UCSD-AML1 (cell line): Measurements from ENCODE around the gene GHRH.
A peak's percentile ranks its signal among the peaks of the same experiment; 100 is the strongest.

Experiments
- DNase-seq: peaks from one replicate; lab custom pipeline; 2025; ENCODE audit not compliant: unreplicated experiment; lab: John Stamatoyannopoulos, UW

Gene GHRH

DNA sequence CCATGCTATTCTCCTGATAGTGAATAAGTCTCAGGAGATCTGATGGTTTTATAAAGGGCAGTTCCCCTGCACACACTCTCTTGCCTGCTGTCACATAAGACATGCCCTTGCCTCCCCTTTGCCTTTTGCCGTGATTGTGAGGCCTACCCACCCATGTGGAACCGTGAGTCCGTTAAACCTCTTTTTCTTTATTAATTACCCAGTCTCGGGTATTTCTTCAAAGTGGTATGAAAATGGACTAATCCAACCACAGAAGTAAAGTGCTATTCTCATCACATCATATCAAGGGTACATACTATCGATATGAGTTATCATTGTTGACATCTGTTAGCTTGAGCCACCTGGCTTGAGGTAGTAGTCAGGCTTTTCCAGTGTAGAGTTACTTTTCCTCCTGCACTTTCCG lies 30.1 kb upstream of the GHRH start:
- no peak for DNase-seq

DNA sequence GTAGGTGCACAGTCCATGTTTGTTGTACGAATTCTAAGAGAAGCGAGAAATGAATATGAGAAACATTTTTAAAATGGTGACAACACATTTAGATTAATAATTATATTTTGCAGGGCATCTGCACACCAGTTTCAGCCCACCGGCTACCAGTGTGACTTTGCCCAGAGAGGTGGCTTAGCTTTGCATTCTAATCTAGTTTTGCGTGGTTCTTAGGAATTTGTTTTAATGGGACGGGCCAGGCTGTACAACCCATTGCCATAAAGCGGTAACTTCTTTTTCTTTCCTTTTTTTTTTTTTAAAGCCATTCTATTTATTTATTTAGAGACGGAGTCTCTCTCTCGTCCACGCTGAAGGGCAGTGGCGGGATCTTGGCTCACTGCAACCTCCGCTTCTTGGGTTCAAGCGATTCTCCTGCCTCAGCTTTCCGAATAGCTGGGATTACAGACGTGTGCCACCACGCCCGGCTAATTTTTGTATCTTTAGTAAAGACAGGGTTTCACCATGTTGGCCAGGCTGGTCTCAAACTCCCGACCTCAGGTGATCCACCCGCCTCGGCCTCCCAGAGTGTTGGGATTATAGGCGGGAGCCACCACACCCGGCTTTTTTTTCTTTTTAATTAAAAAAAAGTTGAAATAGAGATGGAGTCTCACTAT lies 28.7 kb upstream of the GHRH start:
- DNase-seq = no peak

DNA sequence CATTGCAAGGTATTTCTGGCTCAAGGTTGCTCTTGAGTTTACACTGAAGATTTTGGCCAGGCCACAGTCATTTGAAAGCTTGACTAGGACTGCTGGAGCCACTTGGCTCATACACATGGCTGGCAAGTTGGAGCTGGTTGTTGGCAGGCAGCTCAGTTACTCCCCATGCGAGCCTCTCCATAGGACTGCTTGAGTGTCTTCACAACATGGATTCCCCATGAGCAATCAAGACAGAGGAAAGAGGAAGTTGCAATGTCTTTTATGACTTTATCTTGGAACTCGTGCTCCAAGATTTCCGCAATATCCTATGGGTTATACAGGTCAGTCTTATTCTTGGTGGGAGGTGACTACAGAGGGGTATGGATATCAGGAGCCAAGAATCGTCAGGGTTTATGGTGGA lies 26.5 kb upstream of the GHRH start:
- DNase-seq = no peak

DNA sequence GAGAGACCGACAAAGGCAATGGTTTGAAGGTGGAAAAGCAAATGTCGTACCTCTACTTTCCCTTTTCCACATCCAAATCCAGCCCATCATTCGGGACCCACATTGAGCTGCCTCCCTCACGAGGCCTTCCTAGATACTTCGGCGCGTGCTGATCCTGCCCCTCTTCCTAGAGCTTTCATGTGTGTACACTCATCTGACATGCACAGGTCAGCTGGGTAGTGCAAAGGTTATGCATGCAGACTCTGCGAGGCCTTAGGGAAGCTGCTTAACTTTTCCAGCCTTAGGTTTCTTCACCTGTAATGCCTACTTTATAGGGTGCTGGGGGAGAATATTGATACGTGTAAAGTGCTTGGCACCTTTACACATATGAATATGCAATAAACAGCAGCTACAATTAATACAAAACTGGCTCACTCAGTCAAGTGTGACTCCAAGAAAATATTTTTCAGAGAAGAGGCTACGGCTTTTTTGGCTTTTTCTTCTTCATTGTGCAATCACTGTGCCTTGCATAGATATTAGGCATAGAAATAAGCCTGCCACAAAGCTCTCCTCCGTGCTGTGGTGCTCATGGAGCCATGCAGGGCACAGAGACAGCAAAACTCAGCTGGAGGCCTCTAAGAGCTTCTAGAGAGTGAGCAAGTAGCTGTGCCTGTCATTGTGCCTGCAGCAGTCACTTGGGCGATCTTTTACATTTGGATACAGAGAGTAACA lies 24.2 kb upstream of the GHRH start:
- DNase-seq = no peak

DNA sequence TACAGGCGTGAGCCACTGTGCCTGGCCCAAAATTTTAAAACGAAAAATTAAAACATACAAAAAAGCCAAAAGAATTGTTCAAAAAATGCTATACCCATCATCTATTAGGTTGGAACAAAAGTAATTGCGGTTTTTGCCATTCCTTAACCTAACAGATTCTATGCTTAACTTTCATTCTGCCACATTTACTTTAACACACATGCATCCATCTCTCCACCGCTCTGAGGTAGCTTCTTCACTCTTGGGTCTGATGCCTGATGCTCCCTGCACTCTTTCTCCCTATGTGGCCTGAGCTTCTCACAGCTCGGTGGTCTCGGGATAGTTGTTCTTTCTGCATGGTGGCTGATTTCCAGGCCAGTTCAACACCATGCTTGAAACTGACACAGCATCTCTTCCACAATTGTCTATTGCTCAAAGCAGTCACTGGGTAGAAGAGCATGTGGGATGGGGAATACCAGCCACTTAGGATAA lies 23.1 kb upstream of the GHRH start:
- no peak for DNase-seq

DNA sequence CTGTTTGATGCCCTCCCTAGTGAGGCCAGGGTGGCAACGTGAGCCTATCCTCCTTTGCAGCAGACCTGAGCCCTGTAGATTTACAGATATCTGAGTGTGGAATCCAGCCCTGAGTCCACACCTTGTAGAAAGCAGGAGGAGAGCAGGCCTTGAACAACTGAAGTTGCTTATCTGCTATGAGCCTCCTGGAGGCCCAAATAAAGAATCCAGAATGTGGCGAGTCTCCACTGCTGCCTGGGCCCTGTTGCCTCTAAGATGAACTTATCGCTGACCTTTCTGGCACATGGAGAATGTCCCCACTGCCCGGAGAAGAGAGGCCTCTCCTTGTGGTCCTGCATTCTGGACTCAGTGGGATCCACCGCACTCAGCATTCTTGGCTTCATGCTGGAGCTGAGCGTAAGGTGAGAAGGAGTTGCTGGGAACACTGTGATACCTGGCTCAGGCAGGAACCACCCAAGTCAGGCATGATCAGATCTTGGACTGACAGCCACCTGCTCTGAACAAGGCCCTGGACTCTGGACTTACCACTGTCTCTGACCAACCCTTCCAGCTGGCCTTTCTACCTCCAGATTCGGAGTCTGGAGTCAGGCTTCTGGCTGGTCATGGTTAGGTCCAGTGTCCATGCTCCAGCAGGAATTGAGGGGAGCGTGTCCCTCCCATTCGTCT lies 22.0 kb upstream of the GHRH start:
- no peak for DNase-seq

DNA sequence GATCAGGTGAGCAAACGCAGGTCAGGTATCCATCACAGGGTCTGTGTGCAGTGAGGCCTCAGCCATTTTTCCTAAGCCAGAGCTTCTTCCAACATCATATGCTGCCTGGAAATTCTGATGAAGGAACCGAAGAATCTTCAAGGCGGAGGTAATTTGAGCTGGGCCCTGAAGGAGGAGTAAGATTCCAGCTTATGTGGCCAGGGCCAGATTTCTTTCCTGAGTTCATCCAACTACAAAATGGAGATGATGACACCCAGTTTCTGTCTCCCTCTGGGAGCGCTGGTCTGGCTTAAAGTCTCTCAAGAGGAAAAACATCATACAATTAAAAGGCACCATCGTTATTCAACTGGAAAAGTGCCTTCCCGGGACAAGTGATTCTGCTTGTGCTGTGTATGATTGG lies 20.9 kb upstream of the GHRH start:
- DNase-seq = no peak

DNA sequence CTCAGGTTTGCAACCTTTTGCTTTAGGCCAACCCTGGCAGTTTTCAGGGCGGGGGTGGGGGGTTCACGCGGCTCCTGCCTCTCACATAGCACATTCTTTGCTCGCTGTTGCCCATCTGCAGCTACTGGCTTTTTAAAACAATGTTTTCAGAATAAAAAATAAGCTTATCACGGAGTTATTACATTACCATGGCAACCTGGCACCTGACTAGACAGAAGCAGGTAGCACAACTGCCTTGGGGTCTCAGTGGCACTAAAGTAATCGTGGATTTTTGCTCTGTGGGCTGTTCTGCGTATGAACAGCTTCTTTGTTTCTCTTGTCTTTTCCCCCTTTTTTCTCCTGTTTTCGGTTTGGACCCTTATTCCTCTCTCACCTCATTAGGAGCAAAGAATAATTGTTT lies 18.8 kb upstream of the GHRH start:
- DNase-seq = no peak

DNA sequence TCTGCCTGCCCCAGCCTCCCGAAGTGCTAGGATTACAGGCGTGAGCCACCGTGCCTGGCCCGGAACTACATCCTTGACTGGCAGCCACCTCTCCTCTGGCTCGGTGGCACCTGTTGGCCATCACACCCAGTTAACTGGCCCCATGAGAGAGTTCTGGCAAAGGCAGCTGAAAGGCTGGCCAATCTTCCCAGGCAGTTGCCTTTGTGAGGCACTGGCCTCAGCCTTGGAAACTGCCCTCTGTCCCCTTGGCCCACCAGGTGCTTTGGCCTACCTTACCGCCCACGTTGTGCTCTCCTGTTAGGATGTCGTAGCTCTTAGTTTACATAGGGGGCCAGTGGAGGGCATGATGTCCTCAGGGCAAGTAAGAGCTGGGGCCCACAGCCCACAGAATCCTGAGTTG lies 18.2 kb upstream of the GHRH start:
- DNase-seq = no peak

- no peak for DNase-seq
These were observed 17.5 kb upstream of the GHRH start for GRCh38 chr20:37278966-37279590.

- DNase-seq = no peak
These were observed 15.6 kb upstream of the GHRH start for GRCh38 chr20:37277253-37277593.

- peak; percentile 33 for DNase-seq
These were observed 15.1 kb upstream of the GHRH start for GRCh38 chr20:37276494-37277252.

- DNase-seq = no peak
These were observed 13.4 kb upstream of the GHRH start for GRCh38 chr20:37274851-37275524.

DNA sequence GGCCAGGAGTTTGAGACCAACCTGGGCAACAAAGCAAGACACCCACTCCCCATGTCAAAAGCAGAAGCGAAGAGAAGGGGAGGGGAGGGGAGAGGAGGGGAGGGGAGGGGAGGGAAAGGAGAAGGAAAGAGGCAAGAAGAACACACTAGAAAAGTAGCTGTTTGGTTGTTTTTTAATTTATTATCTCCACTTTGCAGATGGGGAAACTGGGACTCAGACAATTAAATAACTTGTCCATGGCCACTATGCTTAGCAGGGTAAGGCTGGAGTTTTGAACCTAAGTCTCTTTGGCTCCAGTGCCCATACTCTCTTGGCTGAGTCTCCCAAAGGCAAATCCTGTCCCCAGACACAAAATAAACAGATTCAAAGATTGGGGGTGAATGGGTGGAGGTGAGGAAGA lies 12.4 kb upstream of the GHRH start:
- DNase-seq = no peak

GRCh38 chr20:37271421-37271768 lies 9.8 kb upstream of the GHRH start:
- no peak for DNase-seq

DNA sequence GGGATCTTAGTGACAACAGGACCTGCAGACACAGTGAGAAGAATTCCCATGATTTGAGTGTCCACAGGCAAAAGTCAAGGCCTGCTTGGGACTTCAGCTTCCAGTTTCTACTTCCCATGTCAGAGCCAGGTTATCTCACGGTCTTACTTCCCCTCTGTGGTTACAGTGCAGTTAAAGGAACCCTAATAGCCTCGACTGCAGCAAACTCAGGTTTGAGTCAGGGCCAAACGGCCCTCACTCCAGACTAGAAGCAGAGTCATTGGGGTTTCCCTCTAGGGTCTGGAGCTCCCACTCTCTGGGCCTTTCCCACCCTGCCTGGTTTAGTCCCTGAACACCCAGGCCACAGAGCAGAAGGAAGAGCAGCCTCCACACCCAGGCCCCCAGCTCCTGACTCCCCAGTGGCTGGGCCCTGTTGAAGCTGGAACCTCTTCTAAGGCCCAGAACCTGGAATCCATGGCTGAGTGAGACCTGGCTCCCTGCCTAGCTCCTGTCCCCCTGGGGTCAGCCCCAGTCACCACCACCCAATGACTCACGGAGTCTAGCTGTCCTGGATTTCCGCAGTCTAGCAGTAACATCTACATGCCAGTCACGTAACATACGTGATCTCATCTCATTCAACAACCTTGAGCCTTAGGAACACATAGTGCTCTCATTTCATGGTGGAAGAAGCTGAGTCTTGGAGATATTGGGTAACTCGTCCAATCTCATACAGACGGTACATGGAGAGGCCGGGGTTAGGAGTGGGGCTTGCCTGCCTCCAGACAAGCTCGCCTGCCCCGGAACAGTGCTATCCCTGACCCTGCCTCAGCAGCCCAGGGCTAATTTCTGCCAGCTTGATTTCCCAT lies 9.2 kb upstream of the GHRH start:
- DNase-seq = peak; percentile 78

GRCh38 chr20:37267667-37268313 lies 6.2 kb upstream of the GHRH start:
- DNase-seq = no peak

GRCh38 chr20:37266940-37267666 lies 5.5 kb upstream of the GHRH start:
- DNase-seq = no peak

- DNase-seq = no peak
These were observed 3.5 kb upstream of the GHRH start for GRCh38 chr20:37265152-37265551.
